ENCODE results near the gene TAAR2.
A peak's percentile ranks its signal among the peaks of the same experiment; 100 is the strongest.

Gene TAAR2

GRCh38 chr6:132624175-132624574 lies at the start of gene TAAR2:
Gene TAAR2, minus strand, starts transcription at chr6:132624275. Its CDS starts 0 bp downstream, at chr6:132624275.
- H3K27ac ChIP-seq = no peak within 1 kb of the TSS
- TF ChIP-seq CTCF (conservative IDR thresholded peaks at IDR 0.05) = no peak

GRCh38 chr6:132673376-132674094 lies 49.5 kb upstream of the TAAR2 start:
- H3K27ac ChIP-seq = no peak overlapping the region
- TF ChIP-seq CTCF (conservative IDR thresholded peaks at IDR 0.05) = no peak

GRCh38 chr6:132671295-132671694 lies 47.2 kb upstream of the TAAR2 start:
- no peak for TF ChIP-seq CTCF (conservative IDR thresholded peaks at IDR 0.05)
- H3K27ac ChIP-seq = no peak overlapping the region

- TF ChIP-seq CTCF (conservative IDR thresholded peaks at IDR 0.05) = peak; percentile 69
- no peak overlapping the region for H3K27ac ChIP-seq
Observed at GRCh38 chr6:132669690-132670291, 45.7 kb upstream of the TAAR2 start.

GRCh38 chr6:132666118-132666517 lies 42.0 kb upstream of the TAAR2 start:
- no peak for TF ChIP-seq CTCF (conservative IDR thresholded peaks at IDR 0.05)
- H3K27ac ChIP-seq = no peak overlapping the region

- TF ChIP-seq CTCF (conservative IDR thresholded peaks at IDR 0.05) = no peak
Observed at GRCh38 chr6:132664309-132665034, 40.4 kb upstream of the TAAR2 start.

GRCh38 chr6:132663661-132664060 lies 39.6 kb upstream of the TAAR2 start:
- no peak for TF ChIP-seq CTCF (conservative IDR thresholded peaks at IDR 0.05)
- H3K27ac ChIP-seq = no peak overlapping the region

More at GRCh38 chr6:132664309-132665034, 40.4 kb upstream of the TAAR2 start:
- no peak overlapping the region for H3K27ac ChIP-seq

Data from VCaP (cell line).